ENCODE measurements around the gene FAM114A1. TPM values are rescaled to one million over a fixed set of nuclear protein-coding genes. Genes with fewer than 3 reads are reported as not detected.
A peak's percentile ranks its signal among the peaks of the same experiment; 100 is the strongest.

Gene FAM114A1
- total and polyA plus RNA-seq, 2 experiments from 2014 or later = 32.2 to 39.9 TPM

GRCh38 chr4:38950159-38950558 lies 82.6 kb downstream of the FAM114A1 start:
- Histone ChIP-seq H3K36me3 (no peaks in the 10 kb centered on the region), H3K4me1 (ENCODE audit: low read depth) (no peaks in the 10 kb centered on the region), H3K27me3 (no peaks in the 10 kb centered on the region), H3K4me3 (no peak overlapping the region), H3K9me3 (ENCODE audit: low read depth) (no peaks in the 10 kb centered on the region), H3K27ac (no peak overlapping the region)
- peak in 1 of 2 donors; percentile 56 for DNase-seq (ENCODE audit: low read depth in 1 of 2, low spot score in 1 of 2)
- TF ChIP-seq CTCF (IDR thresholded peaks at IDR 0.05; ENCODE audit: low read depth, low read length) = no peak

GRCh38 chr4:38950734-38951133 lies 83.1 kb downstream of the FAM114A1 start:
- no peaks in the 10 kb centered on the region for H3K9me3 ChIP-seq (ENCODE audit: low read depth)
- no peak overlapping the region for H3K4me3 ChIP-seq
- H3K4me1 ChIP-seq (ENCODE audit: low read depth) = no peaks in the 10 kb centered on the region
- no peak overlapping the region for H3K27ac ChIP-seq
- no peak for TF ChIP-seq CTCF (IDR thresholded peaks at IDR 0.05; ENCODE audit: low read depth, low read length)
- DNase-seq (ENCODE audit: low read depth in 1 of 2, low spot score in 1 of 2) = no peak
- no peaks in the 10 kb centered on the region for H3K36me3 ChIP-seq
- no peaks in the 10 kb centered on the region for H3K27me3 ChIP-seq

DNA sequence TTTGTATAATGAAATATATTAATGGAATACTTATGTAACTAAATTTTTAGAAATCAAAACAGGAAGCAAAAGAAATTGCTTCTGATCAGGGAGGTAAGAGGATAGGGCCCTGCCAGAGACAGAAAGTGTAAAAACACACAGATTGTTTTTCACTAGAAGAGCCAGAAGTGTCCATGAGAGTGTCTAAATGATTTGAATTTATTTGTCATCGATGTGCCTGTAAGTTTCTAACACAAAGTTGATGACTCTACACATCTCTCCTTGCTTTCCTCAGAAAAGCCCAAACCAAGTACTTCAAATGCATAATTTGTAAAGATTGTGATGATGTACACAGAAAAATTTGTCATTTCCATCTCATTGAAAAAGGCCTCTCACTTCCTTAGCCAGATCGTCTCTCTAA lies 84.0 kb downstream of the FAM114A1 start:
- H3K27me3 ChIP-seq = no peaks in the 10 kb centered on the region
- H3K36me3 ChIP-seq = no peaks in the 10 kb centered on the region
- DNase-seq (ENCODE audit: low read depth in 1 of 2, low spot score in 1 of 2) = no peak
- no peak for TF ChIP-seq CTCF (IDR thresholded peaks at IDR 0.05; ENCODE audit: low read depth, low read length)
- H3K27ac ChIP-seq = no peak overlapping the region
- H3K4me1 ChIP-seq (ENCODE audit: low read depth) = no peaks in the 10 kb centered on the region
- no peaks in the 10 kb centered on the region for H3K9me3 ChIP-seq (ENCODE audit: low read depth)
- H3K4me3 ChIP-seq = no peak overlapping the region

- no peaks in the 10 kb centered on the region for H3K4me1 ChIP-seq (ENCODE audit: low read depth)
Observed at GRCh38 chr4:38952017-38952416, 84.4 kb downstream of the FAM114A1 start.

DNA sequence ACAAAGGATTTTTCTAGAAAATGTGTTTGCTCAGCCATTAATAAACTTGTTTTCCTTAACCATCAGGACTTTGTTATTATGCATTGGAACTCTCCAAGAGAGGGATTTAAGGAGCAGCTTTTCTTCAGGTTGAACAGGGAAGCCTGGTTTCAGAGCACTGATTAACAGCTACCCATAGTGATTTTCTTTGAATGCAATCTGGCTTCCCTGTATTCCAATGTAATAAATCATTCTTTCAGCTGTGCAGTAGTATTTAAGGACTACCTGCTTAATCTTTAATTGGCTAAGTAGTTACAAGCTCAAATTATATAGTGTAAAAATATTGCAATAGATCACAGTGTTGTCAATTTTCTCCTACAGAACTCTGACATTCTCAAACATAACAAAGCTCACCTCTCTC lies 87.1 kb downstream of the FAM114A1 start:
- no peak overlapping the region for H3K4me3 ChIP-seq
- no peak for DNase-seq (ENCODE audit: low read depth in 1 of 2, low spot score in 1 of 2)
- H3K4me1 ChIP-seq (ENCODE audit: low read depth) = no peaks in the 10 kb centered on the region
- no peaks in the 10 kb centered on the region for H3K9me3 ChIP-seq (ENCODE audit: low read depth)
- no peaks in the 10 kb centered on the region for H3K27me3 ChIP-seq
- TF ChIP-seq CTCF (IDR thresholded peaks at IDR 0.05; ENCODE audit: low read depth, low read length) = no peak
- H3K36me3 ChIP-seq = no peaks in the 10 kb centered on the region
- no peak overlapping the region for H3K27ac ChIP-seq

More at GRCh38 chr4:38952017-38952416, 84.4 kb downstream of the FAM114A1 start:
- no peaks in the 10 kb centered on the region for H3K9me3 ChIP-seq (ENCODE audit: low read depth)
- H3K4me3 ChIP-seq = no peak overlapping the region
- no peak for DNase-seq (ENCODE audit: low read depth in 1 of 2, low spot score in 1 of 2)
- H3K36me3 ChIP-seq = no peaks in the 10 kb centered on the region
- TF ChIP-seq CTCF (IDR thresholded peaks at IDR 0.05; ENCODE audit: low read depth, low read length) = no peak
- H3K27me3 ChIP-seq = no peaks in the 10 kb centered on the region
- H3K27ac ChIP-seq = no peak overlapping the region

DNA sequence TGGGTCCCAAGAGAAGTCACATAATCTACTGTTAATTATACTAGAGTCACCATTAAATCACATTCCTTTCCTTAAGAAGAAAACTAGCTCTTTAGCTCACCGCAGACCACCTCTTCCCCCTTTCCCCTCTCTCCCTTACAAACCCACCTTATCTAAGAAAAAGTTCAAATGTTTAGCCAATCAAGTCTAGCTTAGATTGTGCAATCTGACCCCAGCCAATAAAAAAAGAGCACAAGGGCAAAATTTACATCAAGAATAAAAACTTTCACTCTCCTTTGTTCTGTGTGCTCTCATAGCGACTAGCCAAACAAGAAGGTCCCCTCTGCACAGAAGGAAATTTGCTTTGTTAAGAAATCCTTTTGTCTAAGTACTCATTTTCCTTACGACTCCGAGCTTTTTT lies 88.4 kb downstream of the FAM114A1 start:
- H3K27ac ChIP-seq = no peak overlapping the region
- H3K36me3 ChIP-seq = no peaks in the 10 kb centered on the region
- no peak overlapping the region for H3K4me3 ChIP-seq
- H3K4me1 ChIP-seq (ENCODE audit: low read depth) = no peaks in the 10 kb centered on the region
- no peaks in the 10 kb centered on the region for H3K9me3 ChIP-seq (ENCODE audit: low read depth)
- no peak for DNase-seq (ENCODE audit: low read depth in 1 of 2, low spot score in 1 of 2)
- no peaks in the 10 kb centered on the region for H3K27me3 ChIP-seq
- no peak for TF ChIP-seq CTCF (IDR thresholded peaks at IDR 0.05; ENCODE audit: low read depth, low read length)
